Kidney (tissue), 14 donors: ENCODE data around the gene CSTB. TPM values are rescaled to one million over a fixed set of nuclear protein-coding genes. Genes with fewer than 3 reads are reported as not detected.

ENCODE experiments used
- DNase-seq, 5 donors: peaks; one replicate each; pipeline ENCODE4 v3.0.0-alpha.2; 2013 to 2020
- FAIRE-seq: peaks from 2 replicates; lab custom pipeline; 2012; peaks lifted over from hg19 to GRCh38; lab: Jason Lieb, UNC
- H3K27ac ChIP-seq, 2 donors: one replicate each; pipeline ENCODE4 v1.7.0; 2013; ENCODE audit warnings: low read depth in 2 of 2, low read length in 2 of 2, inconsistent platforms in 1 of 2
- H3K27me3 ChIP-seq: one replicate; pipeline ENCODE4 v1.7.1; 2013; ENCODE audit warnings: low read length, inconsistent platforms; ENCODE audit not compliant: control insufficient read depth, insufficient read depth
- H3K36me3 ChIP-seq, 3 donors: one replicate each; pipeline versions ENCODE4 v1.7.0 to v1.7.1; 2013; ENCODE audit warnings: low read length in 3 of 3, control low read depth in 1 of 3, inconsistent platforms in 1 of 3; ENCODE audit not compliant: insufficient read depth in 3 of 3, control insufficient read depth in 2 of 3
- H3K4me1 ChIP-seq, 3 donors: one replicate each; pipeline versions ENCODE4 v1.7.0 to v1.7.1; 2013; ENCODE audit warnings: low read length in 3 of 3, inconsistent platforms in 1 of 3, low read depth in 1 of 3; ENCODE audit not compliant: control insufficient read depth in 2 of 3, insufficient read depth in 2 of 3
- H3K4me3 ChIP-seq, 3 donors: one replicate each; pipeline versions ENCODE4 v1.7.0 to v1.8.1; 2013; ENCODE audit warnings: low read length in 3 of 3, control low read depth in 1 of 3, inconsistent platforms in 1 of 3
- H3K9ac ChIP-seq, 3 donors: one replicate each; pipeline versions ENCODE4 v1.7.0 to v1.7.1; 2013; ENCODE audit warnings: low read length in 3 of 3, control low read depth in 1 of 3, inconsistent platforms in 1 of 3
- H3K9me3 ChIP-seq, 3 donors: one replicate each; pipeline versions ENCODE4 v1.7.0 to v1.7.1; 2013; ENCODE audit warnings: low read length in 3 of 3, control low read depth in 1 of 3, inconsistent platforms in 1 of 3; ENCODE audit not compliant: control insufficient read depth in 2 of 3, insufficient read depth in 1 of 3
- CTCF ChIP-seq: IDR thresholded peaks from 3 replicates; pipeline ENCODE4 v1.5.1; 2012; ENCODE audit warnings: mild to moderate bottlenecking, moderate library complexity, borderline replicate concordance; ENCODE audit not compliant: insufficient read depth; ENCODE audit errors: extremely low read depth
- intact Hi-C: fragments of 100-400 bp; cut with DNase I; formaldehyde crosslinking; loops from one replicate; pipeline ENCODE4 v1.11.1; 2022
- polyA plus RNA-seq: library from polyadenylated mRNA; stranded (reverse); fragments of 350-450 nt; fragmentation: Illumina TruSeq; extraction: RNeasy Lipid Tissue Mini Kit (QIAGEN cat#74804); gene quantifications from one replicate; pipeline ENCODE4 v1.2.3, GENCODE V29; 2014; ENCODE audit warnings: low read depth, low replicate concordance; ENCODE audit not compliant: insufficient read depth
- total RNA-seq: library from RNA; stranded (reverse); fragmentation: NEBNext Ultra II Directional; extraction: Animal tissue kit (Norgen Biotek cat#: 25700); gene quantifications from one replicate; pipeline ENCODE4 v1.2.1, GENCODE V29; 2021
- donor health status: control.
- donor health status: control.
- donor health status: control.
- donor health status: control.
- donor health status: control.
- donor health status: DM: yes; HTN: yes; CAD: no.
- donor health status: Normal renal cell carcinoma (clear cell type).

CSTB gene
- total and polyA plus RNA-seq, 2 donors from 2014 or later: 74.5 to 97.8 TPM

GRCh38 chr21:43744725-43745124 is 31.4 kb downstream of the CSTB start:
- intact Hi-C loops: no loop called here
- FAIRE-seq (no peak), DNase-seq (no peak)
- H3K9me3 ChIP-seq: no peaks in the 10 kb centered on the region
- no peaks in the 10 kb centered on the region for H3K27me3 ChIP-seq
- peaks cover 5 to 40% (median 16%) of the 10 kb centered on the region in 3 donors for H3K36me3 ChIP-seq
- H3K9ac ChIP-seq: no peak overlapping the region
- H3K4me1 ChIP-seq: peaks cover 0 to 3% (median 0%) of the 10 kb centered on the region in 3 donors
- TF ChIP-seq CTCF: no peak
- no peak overlapping the region for H3K27ac ChIP-seq
- H3K4me3 ChIP-seq: no peak overlapping the region

GRCh38 chr21:43743947-43744346 is 32.2 kb downstream of the CSTB start:
- intact Hi-C loops: no loop called here
- no peak for DNase-seq
- no peak for TF ChIP-seq CTCF
- FAIRE-seq: no peak
- peaks cover 0 to 3% (median 0%) of the 10 kb centered on the region in 3 donors for H3K4me1 ChIP-seq
- H3K36me3 ChIP-seq: peaks cover 5 to 39% (median 14%) of the 10 kb centered on the region in 3 donors
- H3K27ac ChIP-seq: no peak overlapping the region
- no peak overlapping the region for H3K4me3 ChIP-seq
- H3K27me3 ChIP-seq: no peaks in the 10 kb centered on the region
- no peaks in the 10 kb centered on the region for H3K9me3 ChIP-seq
- no peak overlapping the region for H3K9ac ChIP-seq

- Histone ChIP-seq H3K9me3 (no peaks in the 10 kb centered on the region), H3K4me3 (no peak overlapping the region), H3K4me1 (peaks cover 2 to 20% (median 12%) of the 10 kb centered on the region in 3 donors), H3K9ac (no peak overlapping the region), H3K27ac (no peak overlapping the region), H3K36me3 (peaks cover 5 to 27% (median 14%) of the 10 kb centered on the region in 3 donors), H3K27me3 (no peaks in the 10 kb centered on the region)
- no peak for TF ChIP-seq CTCF
- intact Hi-C loops: no loop called here
- DNase-seq: peak in 2 of 5 donors; percentile 48
- FAIRE-seq: no peak
Measured at GRCh38 chr21:43741423-43742096, 34.5 kb downstream of the CSTB start.
